GM23338 (cell line): ENCODE measurements around the gene ATF7. TPM values are rescaled to one million over a fixed set of nuclear protein-coding genes. Genes with fewer than 3 reads are reported as not detected.

Source experiments
- ATAC-seq: fragments of 200-7000 bp; cut with Tn5 transposase; 3 replicates; pipeline ENCODE4 v1.9.1; 2020
- DNase-seq: peaks from one replicate; pipeline ENCODE4 v3.0.0-alpha.2; 2015; ENCODE audit warnings: low spot score
- H2AFZ ChIP-seq: fragments of 200-600 bp; sonication (generic); 2 replicates; pipeline ENCODE4 v1.8.0; 2016; ENCODE audit warnings: antibody characterized with exemption, mild to moderate bottlenecking, moderate library complexity
- H3F3A ChIP-seq: fragments of 200-600 bp; sonication (generic); replicated peaks from 2 replicates; pipeline ENCODE4 v1.8.0; 2017; ENCODE audit warnings: antibody characterized with exemption, mixed run types, low read depth
- H3K27ac ChIP-seq: fragments of 200-600 bp; sonication (generic); 2 replicates; pipeline ENCODE4 v1.6.1; 2016; ENCODE audit warnings: low read depth
- H3K27me3 ChIP-seq: fragments of 200-600 bp; sonication (generic); 2 replicates; pipeline ENCODE4 v1.8.0; 2016; ENCODE audit warnings: mild to moderate bottlenecking, mixed run types, moderate library complexity; ENCODE audit not compliant: insufficient read depth
- H3K36me3 ChIP-seq: fragments of 200-600 bp; sonication (generic); 2 replicates; pipeline ENCODE4 v1.8.0; 2016; ENCODE audit warnings: mild to moderate bottlenecking; ENCODE audit not compliant: insufficient read depth
- H3K4me1 ChIP-seq: fragments of 200-600 bp; sonication (generic); 2 replicates; pipeline ENCODE4 v1.8.0; 2016; ENCODE audit warnings: mild to moderate bottlenecking, moderate library complexity; ENCODE audit not compliant: insufficient read depth
- H3K4me2 ChIP-seq: fragments of 200-600 bp; sonication (generic); 2 replicates; pipeline ENCODE4 v1.7.1; 2017; ENCODE audit warnings: mixed run types
- H3K4me3 ChIP-seq: fragments of 200-600 bp; sonication (generic); 2 replicates; pipeline ENCODE4 v1.6.1; 2016; ENCODE audit warnings: mixed run types
- H3K79me2 ChIP-seq: fragments of 200-600 bp; sonication (generic); replicated peaks from 2 replicates; pipeline ENCODE4 v1.8.0; 2017; ENCODE audit warnings: mild to moderate bottlenecking; ENCODE audit not compliant: insufficient read depth
- H3K9me2 ChIP-seq: fragments of 200-600 bp; sonication (generic); 2 replicates; pipeline ENCODE4 v1.8.0; 2017; ENCODE audit not compliant: insufficient read depth
- H4K20me1 ChIP-seq: fragments of 200-600 bp; sonication (generic); replicated peaks from 2 replicates; pipeline ENCODE4 v1.8.0; 2017; ENCODE audit warnings: mild to moderate bottlenecking; ENCODE audit not compliant: insufficient read depth
- H3K27ac Mint-ChIP-seq: 2 replicates; pipeline ENCODE4 v1.8.0; 2020; ENCODE audit warnings: inconsistent platforms, mild to moderate bottlenecking, moderate library complexity, mixed read lengths
- H3K27me3 Mint-ChIP-seq: 3 replicates; pipeline ENCODE4 v1.8.0; 2022; ENCODE audit warnings: low read depth, mild to moderate bottlenecking, moderate library complexity, mixed read lengths, inconsistent platforms; ENCODE audit not compliant: insufficient read depth, poor library complexity
- H3K36me3 Mint-ChIP-seq: 3 replicates; pipeline ENCODE4 v1.8.0; 2021; ENCODE audit warnings: low read depth, mild to moderate bottlenecking, inconsistent platforms, moderate library complexity, mixed read lengths
- H3K4me1 Mint-ChIP-seq: 3 replicates; pipeline ENCODE4 v1.8.0; 2020; ENCODE audit warnings: mild to moderate bottlenecking, inconsistent platforms, mixed read lengths
- H3K4me3 Mint-ChIP-seq: 3 replicates; pipeline ENCODE4 v1.8.0; 2021; ENCODE audit warnings: moderate library complexity, mild to moderate bottlenecking, inconsistent platforms, mixed read lengths
- H3K9me3 Mint-ChIP-seq: 3 replicates; pipeline ENCODE4 v1.8.0; 2020; ENCODE audit warnings: moderate library complexity, mild to moderate bottlenecking, inconsistent platforms, mixed read lengths
- EZH2 ChIP-seq: fragments of 200-600 bp; sonication (generic); IDR thresholded peaks from one replicate; pipeline ENCODE4 v1.8.0; 2017; ENCODE audit warnings: antibody characterized with exemption, mild to moderate bottlenecking, low read depth; ENCODE audit not compliant: unreplicated experiment
- EZH2phosphoT487 ChIP-seq: fragments of 200-600 bp; sonication (generic); IDR thresholded peaks from one replicate; pipeline ENCODE4 v1.8.1; 2018; ENCODE audit warnings: antibody characterized with exemption; ENCODE audit not compliant: unreplicated experiment
- JUNB ChIP-seq: IDR thresholded peaks from one replicate; pipeline ENCODE4 v1.6.1; 2016; ENCODE audit warnings: antibody characterized with exemption; ENCODE audit not compliant: unreplicated experiment
- NANOG ChIP-seq: IDR thresholded peaks from 2 replicates; pipeline ENCODE4 v1.6.1; 2016; ENCODE audit warnings: antibody characterized with exemption, borderline replicate concordance
- POLR2AphosphoS5 ChIP-seq: IDR thresholded peaks from 2 replicates; pipeline ENCODE4 v1.6.1; 2016; ENCODE audit warnings: antibody characterized with exemption, low read depth
- STAT1 ChIP-seq: IDR thresholded peaks from one replicate; pipeline ENCODE4 v1.6.1; 2016; ENCODE audit warnings: antibody characterized with exemption; ENCODE audit not compliant: unreplicated experiment
- ZNF114 ChIP-seq: fragments of 250-450 bp; sonication (Bioruptor Pico); IDR thresholded peaks from 2 replicates; pipeline ENCODE4 v1.5.0; 2020; ENCODE audit warnings: mild to moderate bottlenecking, moderate library complexity
- ZNF331 ChIP-seq: fragments of 250-450 bp; sonication (Bioruptor Pico); IDR thresholded peaks from 2 replicates; pipeline ENCODE4 v1.5.0; 2020; ENCODE audit warnings: low read depth, mild to moderate bottlenecking, moderate library complexity
- polyA plus RNA-seq: library from polyadenylated mRNA; unstranded; fragments of >200 nt; fragmentation: Nextera tagmentation; extraction: Ambion mirVana; gene quantifications from 2 replicates; pipeline ENCODE4 v1.2.1, GENCODE V29; 2016
- total RNA-seq: library from RNA; depleted of rRNA; stranded (reverse); fragments of >200 nt; shearing (Covaris generic); gene quantifications from 2 replicates; pipeline ENCODE4 v1.2.3, GENCODE V29; 2014
- TF ChIP-seq, protein P1 (sequence below): fragments of 250-450 bp; sonication (Bioruptor Pico); IDR thresholded peaks from 2 replicates; pipeline ENCODE4 v1.5.0; 2020; ENCODE audit warnings: mild to moderate bottlenecking, moderate library complexity
- TF ChIP-seq, protein P2 (sequence below), 2 experiments: fragments of 200-600 bp in 1 of 2; sonication (generic) in 1 of 2; conservative IDR thresholded peaks; 2 replicates each; pipeline versions ENCODE4 v1.5.1 to v1.6.1; 2016 to 2017; ENCODE audit warnings: antibody characterized with exemption in 2 of 2, low read depth in 2 of 2, mild to moderate bottlenecking in 2 of 2, moderate library complexity in 1 of 2
- TF ChIP-seq, protein P3 (sequence below): IDR thresholded peaks from one replicate; pipeline ENCODE4 v1.6.1; 2018; ENCODE audit warnings: antibody characterized with exemption; ENCODE audit not compliant: unreplicated experiment
- TF ChIP-seq, protein P4 (sequence below): IDR thresholded peaks from 2 replicates; pipeline ENCODE4 v1.6.1; 2016; ENCODE audit warnings: antibody characterized with exemption

Gene ATF7
- total and polyA plus RNA-seq, 2 experiments from 2014 or later: 13.9 to 16.3 TPM

DNA sequence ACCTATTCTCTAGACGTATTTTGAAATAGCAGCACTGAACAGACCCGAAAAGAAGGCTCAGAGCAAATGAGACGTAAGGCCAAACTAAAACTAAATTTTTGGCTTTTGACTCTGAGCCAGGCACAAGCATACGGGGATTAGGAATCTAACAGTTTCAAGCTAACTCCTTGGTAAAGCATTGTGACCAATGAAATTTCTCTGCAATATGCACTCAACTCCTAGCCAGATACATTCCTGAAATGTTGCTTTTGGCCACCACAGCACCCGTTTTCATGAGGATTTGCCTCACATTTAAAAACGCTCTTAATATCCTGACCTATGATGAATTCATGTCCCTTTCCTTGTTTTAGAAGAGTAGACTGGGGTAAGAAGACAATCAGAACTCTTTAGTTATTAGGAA is 65.8 kb downstream of the ATF7 start (continued):
- TF ChIP-seq, protein P1, sequence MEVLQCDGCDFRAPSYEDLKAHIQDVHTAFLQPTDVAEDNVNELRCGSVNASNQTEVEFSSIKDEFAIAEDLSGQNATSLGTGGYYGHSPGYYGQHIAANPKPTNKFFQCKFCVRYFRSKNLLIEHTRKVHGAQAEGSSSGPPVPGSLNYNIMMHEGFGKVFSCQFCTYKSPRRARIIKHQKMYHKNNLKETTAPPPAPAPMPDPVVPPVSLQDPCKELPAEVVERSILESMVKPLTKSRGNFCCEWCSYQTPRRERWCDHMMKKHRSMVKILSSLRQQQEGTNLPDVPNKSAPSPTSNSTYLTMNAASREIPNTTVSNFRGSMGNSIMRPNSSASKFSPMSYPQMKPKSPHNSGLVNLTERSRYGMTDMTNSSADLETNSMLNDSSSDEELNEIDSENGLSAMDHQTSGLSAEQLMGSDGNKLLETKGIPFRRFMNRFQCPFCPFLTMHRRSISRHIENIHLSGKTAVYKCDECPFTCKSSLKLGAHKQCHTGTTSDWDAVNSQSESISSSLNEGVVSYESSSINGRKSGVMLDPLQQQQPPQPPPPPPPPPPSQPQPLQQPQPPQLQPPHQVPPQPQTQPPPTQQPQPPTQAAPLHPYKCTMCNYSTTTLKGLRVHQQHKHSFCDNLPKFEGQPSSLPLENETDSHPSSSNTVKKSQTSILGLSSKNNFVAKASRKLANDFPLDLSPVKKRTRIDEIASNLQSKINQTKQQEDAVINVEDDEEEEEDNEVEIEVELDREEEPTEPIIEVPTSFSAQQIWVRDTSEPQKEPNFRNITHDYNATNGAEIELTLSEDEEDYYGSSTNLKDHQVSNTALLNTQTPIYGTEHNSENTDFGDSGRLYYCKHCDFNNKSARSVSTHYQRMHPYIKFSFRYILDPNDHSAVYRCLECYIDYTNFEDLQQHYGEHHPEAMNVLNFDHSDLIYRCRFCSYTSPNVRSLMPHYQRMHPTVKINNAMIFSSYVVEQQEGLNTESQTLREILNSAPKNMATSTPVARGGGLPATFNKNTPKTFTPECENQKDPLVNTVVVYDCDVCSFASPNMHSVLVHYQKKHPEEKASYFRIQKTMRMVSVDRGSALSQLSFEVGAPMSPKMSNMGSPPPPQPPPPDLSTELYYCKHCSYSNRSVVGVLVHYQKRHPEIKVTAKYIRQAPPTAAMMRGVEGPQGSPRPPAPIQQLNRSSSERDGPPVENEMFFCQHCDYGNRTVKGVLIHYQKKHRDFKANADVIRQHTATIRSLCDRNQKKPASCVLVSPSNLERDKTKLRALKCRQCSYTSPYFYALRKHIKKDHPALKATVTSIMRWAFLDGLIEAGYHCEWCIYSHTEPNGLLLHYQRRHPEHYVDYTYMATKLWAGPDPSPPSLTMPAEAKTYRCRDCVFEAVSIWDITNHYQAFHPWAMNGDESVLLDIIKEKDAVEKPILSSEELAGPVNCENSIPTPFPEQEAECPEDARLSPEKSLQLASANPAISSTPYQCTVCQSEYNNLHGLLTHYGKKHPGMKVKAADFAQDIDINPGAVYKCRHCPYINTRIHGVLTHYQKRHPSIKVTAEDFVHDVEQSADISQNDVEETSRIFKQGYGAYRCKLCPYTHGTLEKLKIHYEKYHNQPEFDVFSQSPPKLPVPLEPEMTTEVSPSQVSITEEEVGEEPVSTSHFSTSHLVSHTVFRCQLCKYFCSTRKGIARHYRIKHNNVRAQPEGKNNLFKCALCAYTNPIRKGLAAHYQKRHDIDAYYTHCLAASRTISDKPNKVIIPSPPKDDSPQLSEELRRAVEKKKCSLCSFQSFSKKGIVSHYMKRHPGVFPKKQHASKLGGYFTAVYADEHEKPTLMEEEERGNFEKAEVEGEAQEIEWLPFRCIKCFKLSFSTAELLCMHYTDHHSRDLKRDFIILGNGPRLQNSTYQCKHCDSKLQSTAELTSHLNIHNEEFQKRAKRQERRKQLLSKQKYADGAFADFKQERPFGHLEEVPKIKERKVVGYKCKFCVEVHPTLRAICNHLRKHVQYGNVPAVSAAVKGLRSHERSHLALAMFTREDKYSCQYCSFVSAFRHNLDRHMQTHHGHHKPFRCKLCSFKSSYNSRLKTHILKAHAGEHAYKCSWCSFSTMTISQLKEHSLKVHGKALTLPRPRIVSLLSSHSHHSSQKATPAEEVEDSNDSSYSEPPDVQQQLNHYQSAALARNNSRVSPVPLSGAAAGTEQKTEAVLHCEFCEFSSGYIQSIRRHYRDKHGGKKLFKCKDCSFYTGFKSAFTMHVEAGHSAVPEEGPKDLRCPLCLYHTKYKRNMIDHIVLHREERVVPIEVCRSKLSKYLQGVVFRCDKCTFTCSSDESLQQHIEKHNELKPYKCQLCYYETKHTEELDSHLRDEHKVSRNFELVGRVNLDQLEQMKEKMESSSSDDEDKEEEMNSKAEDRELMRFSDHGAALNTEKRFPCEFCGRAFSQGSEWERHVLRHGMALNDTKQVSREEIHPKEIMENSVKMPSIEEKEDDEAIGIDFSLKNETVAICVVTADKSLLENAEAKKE (CRISPR knock-in tag): no peak
- TF ChIP-seq JUNB (no peak), EZH2phosphoT487 (no peak), NANOG (no peak)
- TF ChIP-seq, protein P2, sequence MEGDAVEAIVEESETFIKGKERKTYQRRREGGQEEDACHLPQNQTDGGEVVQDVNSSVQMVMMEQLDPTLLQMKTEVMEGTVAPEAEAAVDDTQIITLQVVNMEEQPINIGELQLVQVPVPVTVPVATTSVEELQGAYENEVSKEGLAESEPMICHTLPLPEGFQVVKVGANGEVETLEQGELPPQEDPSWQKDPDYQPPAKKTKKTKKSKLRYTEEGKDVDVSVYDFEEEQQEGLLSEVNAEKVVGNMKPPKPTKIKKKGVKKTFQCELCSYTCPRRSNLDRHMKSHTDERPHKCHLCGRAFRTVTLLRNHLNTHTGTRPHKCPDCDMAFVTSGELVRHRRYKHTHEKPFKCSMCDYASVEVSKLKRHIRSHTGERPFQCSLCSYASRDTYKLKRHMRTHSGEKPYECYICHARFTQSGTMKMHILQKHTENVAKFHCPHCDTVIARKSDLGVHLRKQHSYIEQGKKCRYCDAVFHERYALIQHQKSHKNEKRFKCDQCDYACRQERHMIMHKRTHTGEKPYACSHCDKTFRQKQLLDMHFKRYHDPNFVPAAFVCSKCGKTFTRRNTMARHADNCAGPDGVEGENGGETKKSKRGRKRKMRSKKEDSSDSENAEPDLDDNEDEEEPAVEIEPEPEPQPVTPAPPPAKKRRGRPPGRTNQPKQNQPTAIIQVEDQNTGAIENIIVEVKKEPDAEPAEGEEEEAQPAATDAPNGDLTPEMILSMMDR (conservative IDR thresholded peaks at IDR 0.05; ENCODE audit: low read depth in 2 of 2): no peak

DNA sequence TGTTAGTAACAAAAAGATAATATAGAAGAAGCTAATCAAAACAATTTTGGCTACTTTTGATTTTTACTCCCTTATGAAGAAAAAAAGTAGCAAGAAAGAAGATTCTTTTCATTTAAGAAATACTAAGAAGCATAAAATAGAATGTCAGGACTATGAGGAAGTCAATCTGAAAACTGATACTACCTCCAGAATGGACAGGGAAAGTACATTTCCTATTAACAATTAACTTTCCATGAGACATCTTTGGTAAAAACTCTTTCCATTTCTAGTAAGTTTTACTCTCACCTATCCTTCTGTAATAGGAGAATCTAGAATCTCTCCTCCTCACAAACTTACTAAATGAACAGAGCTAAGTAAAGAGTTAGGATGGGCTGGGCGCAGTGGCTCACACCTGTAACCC is 67.6 kb downstream of the ATF7 start:
- ATAC-seq (no peak), DNase-seq (no peak)
- Histone ChIP-seq H4K20me1 (no peaks in the 10 kb centered on the region; the same call in 1 of the 2 replicates), H3F3A (no peaks in the 10 kb centered on the region), H3K9me2 (no peaks in the 10 kb centered on the region), H3K27ac (no peak overlapping the region), H3K4me2 (no peak overlapping the region), H3K79me2 (no peaks in the 10 kb centered on the region), H3K4me1 (no peaks in the 10 kb centered on the region), H2AFZ (no peak overlapping the region), H3K27me3 (no peaks in the 10 kb centered on the region), H3K36me3 (no peaks in the 10 kb centered on the region), H3K4me3 (no peak overlapping the region)
- no peaks in the 10 kb centered on the region for H3K36me3 Mint-ChIP-seq
- no peaks in the 10 kb centered on the region for H3K27me3 Mint-ChIP-seq
- no peak overlapping the region for H3K4me3 Mint-ChIP-seq
- no peaks in the 10 kb centered on the region for H3K9me3 Mint-ChIP-seq
- no peaks in the 10 kb centered on the region; the same call in 2 of the 3 replicates for H3K4me1 Mint-ChIP-seq
- no peak overlapping the region for H3K27ac Mint-ChIP-seq
- TF ChIP-seq NANOG: no peak
- no peak for TF ChIP-seq JUNB
- TF ChIP-seq ZNF331 (CRISPR knock-in tag): no peak
- TF ChIP-seq ZNF114 (CRISPR knock-in tag): no peak
- TF ChIP-seq EZH2: no peak
- TF ChIP-seq, protein P3, sequence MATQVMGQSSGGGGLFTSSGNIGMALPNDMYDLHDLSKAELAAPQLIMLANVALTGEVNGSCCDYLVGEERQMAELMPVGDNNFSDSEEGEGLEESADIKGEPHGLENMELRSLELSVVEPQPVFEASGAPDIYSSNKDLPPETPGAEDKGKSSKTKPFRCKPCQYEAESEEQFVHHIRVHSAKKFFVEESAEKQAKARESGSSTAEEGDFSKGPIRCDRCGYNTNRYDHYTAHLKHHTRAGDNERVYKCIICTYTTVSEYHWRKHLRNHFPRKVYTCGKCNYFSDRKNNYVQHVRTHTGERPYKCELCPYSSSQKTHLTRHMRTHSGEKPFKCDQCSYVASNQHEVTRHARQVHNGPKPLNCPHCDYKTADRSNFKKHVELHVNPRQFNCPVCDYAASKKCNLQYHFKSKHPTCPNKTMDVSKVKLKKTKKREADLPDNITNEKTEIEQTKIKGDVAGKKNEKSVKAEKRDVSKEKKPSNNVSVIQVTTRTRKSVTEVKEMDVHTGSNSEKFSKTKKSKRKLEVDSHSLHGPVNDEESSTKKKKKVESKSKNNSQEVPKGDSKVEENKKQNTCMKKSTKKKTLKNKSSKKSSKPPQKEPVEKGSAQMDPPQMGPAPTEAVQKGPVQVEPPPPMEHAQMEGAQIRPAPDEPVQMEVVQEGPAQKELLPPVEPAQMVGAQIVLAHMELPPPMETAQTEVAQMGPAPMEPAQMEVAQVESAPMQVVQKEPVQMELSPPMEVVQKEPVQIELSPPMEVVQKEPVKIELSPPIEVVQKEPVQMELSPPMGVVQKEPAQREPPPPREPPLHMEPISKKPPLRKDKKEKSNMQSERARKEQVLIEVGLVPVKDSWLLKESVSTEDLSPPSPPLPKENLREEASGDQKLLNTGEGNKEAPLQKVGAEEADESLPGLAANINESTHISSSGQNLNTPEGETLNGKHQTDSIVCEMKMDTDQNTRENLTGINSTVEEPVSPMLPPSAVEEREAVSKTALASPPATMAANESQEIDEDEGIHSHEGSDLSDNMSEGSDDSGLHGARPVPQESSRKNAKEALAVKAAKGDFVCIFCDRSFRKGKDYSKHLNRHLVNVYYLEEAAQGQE: no peak
- no peak for TF ChIP-seq POLR2AphosphoS5
- no peak for TF ChIP-seq STAT1
- no peak for TF ChIP-seq EZH2phosphoT487
- TF ChIP-seq, protein P4, sequence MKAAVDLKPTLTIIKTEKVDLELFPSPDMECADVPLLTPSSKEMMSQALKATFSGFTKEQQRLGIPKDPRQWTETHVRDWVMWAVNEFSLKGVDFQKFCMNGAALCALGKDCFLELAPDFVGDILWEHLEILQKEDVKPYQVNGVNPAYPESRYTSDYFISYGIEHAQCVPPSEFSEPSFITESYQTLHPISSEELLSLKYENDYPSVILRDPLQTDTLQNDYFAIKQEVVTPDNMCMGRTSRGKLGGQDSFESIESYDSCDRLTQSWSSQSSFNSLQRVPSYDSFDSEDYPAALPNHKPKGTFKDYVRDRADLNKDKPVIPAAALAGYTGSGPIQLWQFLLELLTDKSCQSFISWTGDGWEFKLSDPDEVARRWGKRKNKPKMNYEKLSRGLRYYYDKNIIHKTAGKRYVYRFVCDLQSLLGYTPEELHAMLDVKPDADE: no peak
